Astrocyte (in vitro differentiated cells and primary cell): Measurements from ENCODE around the gene SLC5A12. TPM values are rescaled to one million over a fixed set of nuclear protein-coding genes. Genes with fewer than 3 reads are reported as not detected.

Experiments
- DNase-seq: peaks from one replicate; pipeline ENCODE4 v3.0.0-alpha.2; 2010; ENCODE audit warnings: low read depth
- FAIRE-seq: peaks from 2 replicates; lab custom pipeline; 2011; peaks lifted over from hg19 to GRCh38; lab: Jason Lieb, UNC
- H2AFZ ChIP-seq: 2 replicates; pipeline ENCODE4 v1.6.0; 2012; ENCODE audit warnings: low read depth, low read length, inconsistent platforms
- H3K27ac ChIP-seq: 2 replicates; pipeline ENCODE4 v1.5.1; 2011; ENCODE audit warnings: low read depth, low read length, inconsistent platforms
- H3K27me3 ChIP-seq: 2 replicates; pipeline ENCODE4 v1.6.0; 2011; ENCODE audit warnings: low read length, inconsistent platforms; ENCODE audit not compliant: insufficient read depth
- H3K36me3 ChIP-seq: 2 replicates; pipeline ENCODE4 v1.5.1; 2011; ENCODE audit warnings: low read length, inconsistent platforms; ENCODE audit not compliant: insufficient read depth
- H3K4me1 ChIP-seq: 2 replicates; pipeline ENCODE4 v1.5.1; 2011; ENCODE audit warnings: low read length, inconsistent platforms; ENCODE audit not compliant: insufficient read depth
- H3K4me2 ChIP-seq: 2 replicates; pipeline ENCODE4 v1.6.0; 2012; ENCODE audit warnings: low read length, inconsistent platforms
- H3K4me3 ChIP-seq: 2 replicates; pipeline ENCODE4 v1.5.1; 2011; ENCODE audit warnings: low read depth, mild to moderate bottlenecking, low read length, inconsistent platforms; ENCODE audit not compliant: insufficient read depth
- H3K79me2 ChIP-seq: 2 replicates; pipeline ENCODE4 v1.6.0; 2012; ENCODE audit warnings: mild to moderate bottlenecking, low read length, inconsistent platforms; ENCODE audit not compliant: insufficient read depth
- H3K9ac ChIP-seq: 2 replicates; pipeline ENCODE4 v1.6.0; 2012; ENCODE audit warnings: mild to moderate bottlenecking, low read length, inconsistent platforms
- H3K9me3 ChIP-seq: 2 replicates; pipeline ENCODE4 v1.5.1; 2012; ENCODE audit warnings: low read depth, mild to moderate bottlenecking, low read length, inconsistent platforms; ENCODE audit not compliant: insufficient read depth
- H4K20me1 ChIP-seq: 2 replicates; pipeline ENCODE4 v1.6.0; 2012; ENCODE audit warnings: low read length, inconsistent platforms; ENCODE audit not compliant: insufficient read depth
- H3K27ac Mint-ChIP-seq: one replicate; pipeline ENCODE4 v1.8.0; 2021; ENCODE audit warnings: mild to moderate bottlenecking, mixed read lengths; ENCODE audit not compliant: unreplicated experiment
- H3K27me3 Mint-ChIP-seq: one replicate; pipeline ENCODE4 v1.8.0; 2021; ENCODE audit warnings: low read depth, mixed read lengths; ENCODE audit not compliant: unreplicated experiment
- H3K36me3 Mint-ChIP-seq: one replicate; pipeline ENCODE4 v1.8.0; 2021; ENCODE audit warnings: low read depth, mixed read lengths; ENCODE audit not compliant: unreplicated experiment
- H3K4me1 Mint-ChIP-seq: one replicate; pipeline ENCODE4 v1.8.0; 2021; ENCODE audit warnings: low read depth, mixed read lengths; ENCODE audit not compliant: unreplicated experiment
- H3K4me3 Mint-ChIP-seq: one replicate; pipeline ENCODE4 v1.8.0; 2021; ENCODE audit warnings: mild to moderate bottlenecking, moderate library complexity, mixed read lengths; ENCODE audit not compliant: unreplicated experiment
- H3K9me3 Mint-ChIP-seq: one replicate; pipeline ENCODE4 v1.8.0; 2021; ENCODE audit warnings: mild to moderate bottlenecking, mixed read lengths; ENCODE audit not compliant: unreplicated experiment
- EZH2 ChIP-seq: IDR thresholded peaks from 2 replicates; pipeline ENCODE4 v1.6.1; 2012; ENCODE audit warnings: mild to moderate bottlenecking, low read length, inconsistent platforms; ENCODE audit not compliant: insufficient read depth
- total RNA-seq: library from RNA; stranded (reverse); gene quantifications from 2 replicates; pipeline ENCODE4 v1.2.1, GENCODE V29; 2021
- TF ChIP-seq, protein P1 (sequence below): IDR thresholded peaks from 2 replicates; pipeline ENCODE4 v1.5.1; 2011; ENCODE audit warnings: low read depth, mild to moderate bottlenecking, inconsistent platforms, low read length, moderate library complexity; ENCODE audit not compliant: insufficient read depth

Gene SLC5A12
- total RNA-seq, 1 donor from 2014 or later: 0.14 TPM

DNA sequence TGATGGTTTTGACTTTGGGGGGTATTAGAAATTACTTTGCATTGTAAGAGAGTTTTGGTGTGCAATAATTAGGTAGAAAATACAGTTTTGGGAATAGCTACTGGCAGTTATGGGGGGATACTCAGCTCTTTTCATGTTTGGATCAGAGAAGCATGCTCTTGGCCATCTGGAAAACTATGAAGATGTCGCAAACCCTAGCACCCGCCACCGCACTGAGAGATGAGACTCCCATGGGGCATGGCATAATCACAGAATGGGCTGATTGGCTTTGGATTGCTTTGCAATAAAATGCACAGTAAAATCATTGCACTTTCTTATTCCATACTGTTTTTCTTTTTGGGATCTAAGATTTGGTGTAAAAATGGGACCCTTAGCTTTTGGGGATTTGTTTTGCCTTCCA is 43.5 kb upstream of the SLC5A12 start:
- Histone ChIP-seq H3K4me3 (no peak overlapping the region), H3K27ac (no peak overlapping the region), H3K4me1 (no peaks in the 10 kb centered on the region), H3K9ac (no peak overlapping the region), H3K36me3 (no peaks in the 10 kb centered on the region), H4K20me1 (no peaks in the 10 kb centered on the region), H3K4me2 (no peak overlapping the region), H3K79me2 (no peaks in the 10 kb centered on the region), H2AFZ (no peak overlapping the region), H3K27me3 (no peaks in the 10 kb centered on the region), H3K9me3 (no peaks in the 10 kb centered on the region)
- H3K27ac Mint-ChIP-seq: no peak overlapping the region
- no peaks in the 10 kb centered on the region for H3K4me1 Mint-ChIP-seq
- peaks cover 3% of the 10 kb centered on the region for H3K9me3 Mint-ChIP-seq
- DNase-seq: no peak
- no peak for TF ChIP-seq EZH2
- TF ChIP-seq, protein P1, sequence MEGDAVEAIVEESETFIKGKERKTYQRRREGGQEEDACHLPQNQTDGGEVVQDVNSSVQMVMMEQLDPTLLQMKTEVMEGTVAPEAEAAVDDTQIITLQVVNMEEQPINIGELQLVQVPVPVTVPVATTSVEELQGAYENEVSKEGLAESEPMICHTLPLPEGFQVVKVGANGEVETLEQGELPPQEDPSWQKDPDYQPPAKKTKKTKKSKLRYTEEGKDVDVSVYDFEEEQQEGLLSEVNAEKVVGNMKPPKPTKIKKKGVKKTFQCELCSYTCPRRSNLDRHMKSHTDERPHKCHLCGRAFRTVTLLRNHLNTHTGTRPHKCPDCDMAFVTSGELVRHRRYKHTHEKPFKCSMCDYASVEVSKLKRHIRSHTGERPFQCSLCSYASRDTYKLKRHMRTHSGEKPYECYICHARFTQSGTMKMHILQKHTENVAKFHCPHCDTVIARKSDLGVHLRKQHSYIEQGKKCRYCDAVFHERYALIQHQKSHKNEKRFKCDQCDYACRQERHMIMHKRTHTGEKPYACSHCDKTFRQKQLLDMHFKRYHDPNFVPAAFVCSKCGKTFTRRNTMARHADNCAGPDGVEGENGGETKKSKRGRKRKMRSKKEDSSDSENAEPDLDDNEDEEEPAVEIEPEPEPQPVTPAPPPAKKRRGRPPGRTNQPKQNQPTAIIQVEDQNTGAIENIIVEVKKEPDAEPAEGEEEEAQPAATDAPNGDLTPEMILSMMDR: no peak
- FAIRE-seq: no peak
- H3K27me3 Mint-ChIP-seq: no peaks in the 10 kb centered on the region
- no peaks in the 10 kb centered on the region for H3K36me3 Mint-ChIP-seq
- H3K4me3 Mint-ChIP-seq: no peak overlapping the region

DNA sequence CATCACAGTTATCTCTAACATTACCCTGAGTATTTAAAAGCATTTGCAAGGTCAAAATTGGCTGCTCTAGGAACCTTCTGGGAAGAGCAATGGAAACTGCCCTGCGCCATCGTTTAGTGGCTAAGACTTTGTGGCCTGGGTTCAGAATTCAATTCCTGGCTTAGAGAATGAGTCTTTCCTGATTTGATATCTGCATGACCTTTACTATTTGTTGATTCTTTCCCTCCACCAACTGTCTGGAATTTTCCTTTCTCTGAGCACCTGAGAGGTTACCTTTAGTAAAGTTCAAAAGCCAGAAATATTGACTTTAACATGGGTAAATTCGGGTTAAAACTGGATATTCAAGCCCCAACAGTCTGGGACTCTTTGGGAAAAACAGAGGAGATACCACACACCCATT is 43.0 kb upstream of the SLC5A12 start:
- Histone ChIP-seq H3K4me2 (no peak overlapping the region), H3K27ac (no peak overlapping the region), H2AFZ (no peak overlapping the region), H3K4me1 (no peaks in the 10 kb centered on the region), H3K9ac (no peak overlapping the region), H3K9me3 (no peaks in the 10 kb centered on the region), H4K20me1 (no peaks in the 10 kb centered on the region), H3K4me3 (no peak overlapping the region), H3K27me3 (no peaks in the 10 kb centered on the region), H3K79me2 (no peaks in the 10 kb centered on the region), H3K36me3 (no peaks in the 10 kb centered on the region)
- TF ChIP-seq, protein P1: no peak
- TF ChIP-seq EZH2: no peak
- no peak for FAIRE-seq
- no peak overlapping the region for H3K27ac Mint-ChIP-seq
- no peaks in the 10 kb centered on the region for H3K9me3 Mint-ChIP-seq
- no peak for DNase-seq
- H3K27me3 Mint-ChIP-seq: no peaks in the 10 kb centered on the region
- H3K36me3 Mint-ChIP-seq: no peaks in the 10 kb centered on the region
- H3K4me1 Mint-ChIP-seq: no peaks in the 10 kb centered on the region
- H3K4me3 Mint-ChIP-seq: no peak overlapping the region

DNA sequence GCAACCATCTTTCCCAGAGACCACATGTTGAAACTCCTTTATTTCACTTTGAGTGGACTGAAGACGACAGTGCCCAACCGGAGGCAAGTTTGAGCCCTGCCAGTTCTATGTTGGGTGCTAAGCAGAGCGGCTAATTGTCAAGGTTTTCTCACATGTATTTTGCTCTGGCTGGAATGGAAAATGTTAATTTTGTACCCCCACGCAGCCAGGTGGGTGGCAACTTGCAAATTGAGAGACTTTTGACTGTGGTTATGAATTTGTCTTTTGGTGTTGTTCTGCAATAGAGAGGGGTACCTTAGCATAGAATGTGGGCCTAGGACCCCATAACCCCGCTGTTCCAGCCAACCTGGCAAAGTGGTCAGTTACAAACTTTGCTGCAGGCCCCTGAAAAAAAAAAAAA is 42.5 kb upstream of the SLC5A12 start:
- no peaks in the 10 kb centered on the region for H3K36me3 Mint-ChIP-seq
- H3K4me1 ChIP-seq: no peaks in the 10 kb centered on the region
- H3K4me2 ChIP-seq: no peak overlapping the region
- H3K9me3 Mint-ChIP-seq: no peaks in the 10 kb centered on the region
- H3K27ac Mint-ChIP-seq: no peak overlapping the region
- H3K4me3 Mint-ChIP-seq: no peak overlapping the region
- H3K4me3 ChIP-seq: no peak overlapping the region
- no peak overlapping the region for H3K9ac ChIP-seq
- H3K27me3 Mint-ChIP-seq: no peaks in the 10 kb centered on the region
- H3K36me3 ChIP-seq: no peaks in the 10 kb centered on the region
- DNase-seq: no peak
- no peaks in the 10 kb centered on the region for H3K4me1 Mint-ChIP-seq
- H4K20me1 ChIP-seq: no peaks in the 10 kb centered on the region
- no peak overlapping the region for H2AFZ ChIP-seq
- no peak for FAIRE-seq
- no peaks in the 10 kb centered on the region for H3K79me2 ChIP-seq
- H3K27me3 ChIP-seq: no peaks in the 10 kb centered on the region
- TF ChIP-seq EZH2: no peak
- H3K9me3 ChIP-seq: no peaks in the 10 kb centered on the region
- no peak overlapping the region for H3K27ac ChIP-seq
